HG03520 (cell line): Measurements from ENCODE around the gene MAPK1.
"Not testable (repeated sequence)": the region's sequence is repeated elsewhere in the genome, so short reads cannot be mapped to it uniquely, and the experiment has no call there.

Source experiments
- ATAC-seq: cut with Tn5 transposase; IDR thresholded peaks from one replicate; pipeline ENCODE4 v1.9.1; 2021; ENCODE audit warnings: mild to moderate bottlenecking, moderate library complexity; ENCODE audit not compliant: unreplicated experiment

Gene MAPK1

DNA sequence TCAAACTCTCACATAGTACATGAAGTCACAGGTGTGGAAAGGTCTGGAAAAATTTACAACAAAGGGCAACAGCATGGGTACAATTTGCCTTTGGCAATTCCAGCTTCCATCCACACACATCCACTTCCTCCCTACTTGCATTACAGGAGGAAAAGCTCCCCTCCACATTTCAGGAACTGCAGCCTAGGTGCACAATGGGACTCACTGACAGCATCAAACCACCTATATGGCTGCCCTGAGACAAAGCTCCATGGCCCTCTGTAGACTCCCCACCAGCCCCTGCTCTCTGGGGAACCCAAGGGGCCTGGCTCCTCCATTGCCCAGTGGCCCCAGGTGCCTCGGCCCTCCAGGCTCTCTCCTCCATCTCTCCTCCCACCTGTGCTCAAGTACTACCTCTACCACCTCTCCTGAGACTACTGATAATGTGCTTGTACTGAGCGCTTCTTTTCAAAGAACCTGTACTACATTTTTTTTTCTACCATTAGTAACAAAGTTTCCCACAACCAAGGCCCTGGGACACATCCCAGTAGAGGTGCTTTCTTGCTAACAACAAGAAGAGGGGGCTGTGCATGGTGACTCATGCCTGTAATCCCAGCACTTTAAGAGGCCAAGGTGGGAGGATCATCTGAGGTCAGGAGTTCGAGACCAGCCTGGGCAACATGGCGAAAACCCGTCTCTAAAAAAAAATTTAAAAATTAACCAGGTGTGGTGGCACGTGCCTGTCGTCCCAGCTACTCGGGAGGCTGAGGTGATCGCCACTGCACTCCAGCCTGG is 136.7 kb downstream of the MAPK1 start:
- no peak for ATAC-seq

- not testable (repeated sequence) for ATAC-seq
Observed at GRCh38 chr22:21729184-21729583, 138.3 kb downstream of the MAPK1 start.

DNA sequence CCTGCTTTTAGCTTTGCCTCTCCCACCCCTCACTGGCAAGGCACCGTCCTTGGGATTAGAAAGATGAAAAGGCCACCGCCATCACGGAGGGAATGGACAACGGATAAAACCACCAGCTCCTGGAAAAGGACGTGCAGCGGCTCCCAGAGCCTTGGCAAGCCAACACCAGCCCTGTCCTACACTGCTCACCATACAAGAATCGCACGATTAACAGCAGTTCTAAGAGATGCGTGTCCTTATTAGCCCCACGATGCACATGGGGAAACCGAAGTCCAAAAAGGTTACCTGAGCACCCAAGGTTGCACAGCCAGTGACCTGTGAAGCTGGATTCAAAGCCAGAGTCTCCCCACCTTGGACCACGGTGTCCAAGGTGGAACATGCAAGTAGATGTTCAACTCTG is 139.2 kb downstream of the MAPK1 start:
- no peak for ATAC-seq

DNA sequence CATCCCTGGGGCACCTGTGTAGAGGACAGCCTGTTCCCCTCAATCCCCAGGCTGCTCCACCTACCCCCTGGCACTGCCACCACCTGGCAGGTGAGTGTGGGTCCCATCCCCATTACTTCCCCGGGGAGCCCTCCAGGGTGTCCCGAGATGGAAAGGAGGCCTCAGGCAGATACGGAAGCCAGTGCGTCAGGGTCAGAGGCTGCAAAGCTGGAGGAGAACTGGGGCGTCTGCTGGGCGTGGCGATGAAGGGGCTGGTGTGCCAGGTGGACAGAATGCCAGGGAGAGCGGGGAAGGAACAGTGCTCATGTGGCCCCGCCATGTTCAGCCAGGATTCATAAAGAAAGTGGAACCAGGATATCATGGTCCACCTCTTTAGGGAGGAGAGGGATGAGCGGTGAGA is 139.7 kb downstream of the MAPK1 start:
- no peak for ATAC-seq

- ATAC-seq, result no peak
Observed at GRCh38 chr22:21727159-21727558, 140.3 kb downstream of the MAPK1 start.

- no peak for ATAC-seq
Observed at GRCh38 chr22:21726650-21727049, 140.8 kb downstream of the MAPK1 start.

DNA sequence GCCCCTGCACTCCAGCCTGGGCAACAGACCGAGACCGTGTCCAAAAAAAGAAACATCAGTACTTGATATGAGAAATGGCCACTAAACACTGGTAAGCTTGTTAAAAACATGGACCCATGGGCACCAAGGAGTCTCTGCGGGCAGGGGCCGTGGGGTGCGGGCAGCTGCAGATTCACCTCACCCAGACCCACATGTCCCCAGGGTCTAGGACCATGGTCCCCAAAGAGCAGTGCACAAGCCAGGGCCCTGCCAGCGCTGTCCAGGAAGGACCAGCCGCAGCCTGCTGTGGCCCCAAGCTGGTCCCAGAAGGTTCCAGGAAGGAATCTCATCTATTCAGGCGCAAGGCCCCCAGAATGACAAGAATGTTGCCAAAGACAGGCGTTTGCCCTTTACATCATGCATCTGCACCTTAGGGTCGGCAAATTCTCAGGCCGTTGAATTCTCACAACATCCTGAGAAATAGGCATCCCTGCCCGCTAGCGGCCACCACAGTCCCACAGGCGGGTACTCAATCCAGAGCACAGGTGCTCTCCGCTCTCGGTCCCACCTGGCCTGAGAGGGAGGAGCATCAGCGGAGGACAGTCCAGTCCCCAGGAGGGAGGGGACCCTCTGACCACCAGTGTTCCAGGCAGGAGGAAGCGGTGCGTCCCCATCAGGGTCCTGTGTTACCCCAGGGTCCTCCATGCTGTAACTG is 141.3 kb downstream of the MAPK1 start:
- no peak for ATAC-seq

GRCh38 chr22:21724496-21724895 is 142.9 kb downstream of the MAPK1 start:
- not testable (repeated sequence) for ATAC-seq

GRCh38 chr22:21721195-21721852 is 146.1 kb downstream of the MAPK1 start:
- not testable (repeated sequence) for ATAC-seq

DNA sequence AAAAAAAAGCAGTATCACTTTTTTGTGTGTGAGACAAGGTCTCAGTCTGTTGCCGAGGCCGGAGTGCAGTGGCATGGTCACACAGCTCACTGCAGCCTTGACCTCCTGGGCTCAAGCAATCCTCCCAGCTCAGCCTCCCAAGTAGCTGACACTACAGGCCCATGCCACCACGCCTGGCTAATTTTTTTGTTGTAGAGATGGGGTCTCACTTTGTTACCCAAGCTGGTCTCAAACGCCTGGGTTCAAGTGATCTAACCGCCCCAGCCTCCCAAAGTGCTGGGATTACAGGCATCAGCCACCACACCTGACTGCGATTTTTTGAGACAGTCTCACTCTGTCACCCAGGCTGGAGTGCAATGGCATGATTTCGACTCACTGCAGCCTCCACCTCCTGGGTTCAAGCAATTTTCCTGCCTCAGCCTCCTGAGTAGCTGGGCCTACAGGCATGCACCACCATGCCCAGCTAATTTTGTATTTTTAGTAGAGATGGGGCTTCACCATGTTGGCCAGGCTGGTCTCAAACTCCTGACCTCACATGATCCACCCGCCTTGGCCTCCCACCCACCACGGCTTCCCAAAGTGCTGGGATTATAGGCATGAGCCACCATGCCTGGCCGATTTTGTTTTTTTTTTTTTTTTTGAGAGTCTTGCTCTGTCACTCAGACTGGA is 147.1 kb downstream of the MAPK1 start:
- not testable (repeated sequence) for ATAC-seq

- ATAC-seq, result no peak
Observed at GRCh38 chr22:21719024-21719423, 148.4 kb downstream of the MAPK1 start.

GRCh38 chr22:21718499-21718898 is 148.9 kb downstream of the MAPK1 start:
- ATAC-seq, result no peak

DNA sequence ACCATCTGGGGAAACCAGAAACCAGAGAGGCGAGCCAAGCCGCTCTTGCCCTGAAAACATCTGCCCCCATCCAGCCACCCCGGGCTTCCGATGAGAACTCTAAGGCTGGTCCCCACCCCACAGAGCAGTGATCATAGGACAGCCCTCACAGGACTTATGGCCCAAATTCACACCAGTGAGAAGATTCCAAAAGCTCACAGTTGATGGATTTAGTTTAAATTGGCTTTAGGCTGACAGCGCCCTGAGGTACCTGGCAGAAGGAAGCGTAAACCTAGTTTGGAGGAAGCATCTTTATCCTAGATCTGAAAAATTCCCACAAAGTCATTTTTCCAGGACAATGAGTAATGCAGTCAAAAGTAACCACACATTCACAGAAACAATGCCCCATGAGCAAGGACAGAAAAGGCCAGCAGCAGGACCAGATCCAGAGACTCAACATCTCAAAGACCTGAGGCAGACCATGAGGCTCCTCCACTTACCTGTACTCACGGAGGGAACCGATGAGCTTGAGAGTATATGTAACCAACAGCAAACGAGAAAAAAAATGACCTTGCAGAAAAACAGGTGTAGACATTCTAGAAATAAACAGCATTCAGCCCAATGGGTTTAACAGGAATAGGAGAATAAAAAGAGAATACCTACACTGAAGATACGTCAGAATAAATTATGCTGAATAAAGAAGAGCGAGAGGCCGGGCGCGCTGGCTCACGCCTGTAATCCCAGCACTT is 150.9 kb downstream of the MAPK1 start:
- not testable (repeated sequence) for ATAC-seq

GRCh38 chr22:21714786-21715185 is 152.7 kb downstream of the MAPK1 start:
- no peak for ATAC-seq

- ATAC-seq, result no peak
Observed at GRCh38 chr22:21714059-21714770, 153.2 kb downstream of the MAPK1 start.

- ATAC-seq, result no peak
Observed at GRCh38 chr22:21713428-21714058, 153.9 kb downstream of the MAPK1 start.

GRCh38 chr22:21712751-21713427 is 154.6 kb downstream of the MAPK1 start:
- no peak for ATAC-seq

DNA sequence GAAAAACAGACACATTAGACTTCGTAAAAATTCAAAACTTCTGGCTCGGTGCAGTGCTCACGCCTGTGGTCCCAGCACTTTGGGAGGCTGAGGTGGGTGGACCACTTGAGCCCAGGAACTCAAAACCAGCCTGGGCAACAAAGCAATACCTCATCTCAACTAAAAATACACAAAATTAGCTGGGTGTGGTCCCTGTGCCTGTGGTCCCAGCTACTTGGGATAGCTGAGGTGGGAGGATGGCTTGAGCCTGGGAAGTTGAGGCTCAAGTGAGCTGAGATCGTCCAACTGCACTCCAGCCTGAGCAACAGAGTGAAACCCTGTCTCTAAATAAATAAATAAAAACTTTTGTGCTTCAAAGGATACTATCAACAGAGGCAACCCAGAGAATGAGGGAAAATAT is 155.6 kb downstream of the MAPK1 start:
- no peak for ATAC-seq

- ATAC-seq, result no peak
Observed at GRCh38 chr22:21710156-21710555, 157.3 kb downstream of the MAPK1 start.
